Measurements from ENCODE around the gene TMEM135. TPM values are rescaled to one million over a fixed set of nuclear protein-coding genes. Genes with fewer than 3 reads are reported as not detected.
"Not testable (repeated sequence)": the region's sequence is repeated elsewhere in the genome, so short reads cannot be mapped to it uniquely, and the experiment has no call there.

Gene TMEM135
- 12.6 and 23.9 TPM in 2 replicates for total RNA-seq

GRCh38 chr11:87037450-87038234 lies at the start of gene TMEM135:
TMEM135 (plus strand) TSS chr11:87037934; CDS start chr11:87038046, 112 bp downstream.
- TF ChIP-seq CTCF (conservative IDR thresholded peaks at IDR 0.05; ENCODE audit: low read depth, low read length): no peak
- peak within 1 kb of the TSS; percentile 86 for H3K4me3 ChIP-seq (ENCODE audit: low read depth, low read length)
- peak; percentile 56 for DNase-seq (ENCODE audit: low read depth)

GRCh38 chr11:86988351-86988881 lies 49.3 kb upstream of the TMEM135 start:
- no peak for DNase-seq (ENCODE audit: low read depth)
- no peak overlapping the region for H3K4me3 ChIP-seq (ENCODE audit: low read depth, low read length)
- no peak for TF ChIP-seq CTCF (conservative IDR thresholded peaks at IDR 0.05; ENCODE audit: low read depth, low read length)

- no peak for DNase-seq (ENCODE audit: low read depth)
- H3K4me3 ChIP-seq (ENCODE audit: low read depth, low read length): no peak overlapping the region
- TF ChIP-seq CTCF (conservative IDR thresholded peaks at IDR 0.05; ENCODE audit: low read depth, low read length): no peak
These were observed 47.7 kb upstream of the TMEM135 start for GRCh38 chr11:86990031-86990430.

- no peak for TF ChIP-seq CTCF (conservative IDR thresholded peaks at IDR 0.05; ENCODE audit: low read depth, low read length)
- no peak overlapping the region for H3K4me3 ChIP-seq (ENCODE audit: low read depth, low read length)
- DNase-seq (ENCODE audit: low read depth): peak; percentile 73
These were observed 47.2 kb upstream of the TMEM135 start for GRCh38 chr11:86990515-86990914.

GRCh38 chr11:86991341-86991740 lies 46.4 kb upstream of the TMEM135 start:
- no peak for TF ChIP-seq CTCF (conservative IDR thresholded peaks at IDR 0.05; ENCODE audit: low read depth, low read length)
- DNase-seq (ENCODE audit: low read depth): no peak

GRCh38 chr11:86992340-86992739 lies 45.4 kb upstream of the TMEM135 start:
- DNase-seq (ENCODE audit: low read depth); H3K4me3 ChIP-seq (ENCODE audit: low read depth, low read length): not testable (repeated sequence)

More at GRCh38 chr11:86991341-86991740, 46.4 kb upstream of the TMEM135 start:
- no peak overlapping the region for H3K4me3 ChIP-seq (ENCODE audit: low read depth, low read length)

GRCh38 chr11:86993031-86993430 lies 44.7 kb upstream of the TMEM135 start:
- no peak for TF ChIP-seq CTCF (conservative IDR thresholded peaks at IDR 0.05; ENCODE audit: low read depth, low read length)
- no peak for DNase-seq (ENCODE audit: low read depth)
- no peak overlapping the region for H3K4me3 ChIP-seq (ENCODE audit: low read depth, low read length)
